K562 (cell line): Measurements from ENCODE around the gene MARCKSL1. TPM values are rescaled to one million over a fixed set of nuclear protein-coding genes. Genes with fewer than 3 reads are reported as not detected.

Source experiments
- ATAC-seq: fragments of 200-7000 bp; cut with Tn5 transposase; 3 replicates; pipeline ENCODE4 v1.9.1; 2020; ENCODE audit warnings: moderate library complexity
- BruUV-seq: library from RNA; stranded (reverse); fragments of 400-500 nt; replicated peaks from 2 replicates; lab custom pipeline; 2021; lab: Mats Ljungman, UMichigan
- CTCF ChIA-PET: fragments of 300-600 bp; formaldehyde crosslinking; extraction: SDS; loops from one replicate; lab custom pipeline; 2021; ENCODE audit warnings: low intra/inter-chr PET ratio; lab: Yijun Ruan, JAX
- POLR2A ChIA-PET: fragments of 300-600, 350-650 bp; sonication (Branson Sonifier 250); formaldehyde crosslinking; extraction: SDS; loops from one replicate; lab custom pipeline; 2021; ENCODE audit warnings: antibody characterized with exemption, inconsistent platforms; lab: Yijun Ruan, JAX
- DNase-seq, 4 experiments: peaks; one replicate each; pipeline versions ENCODE4 v3.0.0 to v3.0.0-alpha.2; 2011 to 2018; ENCODE audit warnings: low spot score in 3 of 4, mixed read lengths in 3 of 4; ENCODE audit errors: extremely low read depth in 1 of 4
- FAIRE-seq: peaks from 2 replicates; lab custom pipeline; 2011; peaks lifted over from hg19 to GRCh38; lab: Jason Lieb, UNC
- H2AFZ ChIP-seq: 2 replicates; pipeline ENCODE4 v1.6.0; 2011; ENCODE audit warnings: low read depth, low read length, control low read depth, inconsistent platforms
- H3K27ac ChIP-seq: fragments of 200-600 bp; 3 replicates; pipeline ENCODE4 v1.8.0; 2011; ENCODE audit warnings: low read depth, mild to moderate bottlenecking, control low read depth, inconsistent platforms, low read length, moderate library complexity, mixed read lengths; ENCODE audit errors: extremely low read depth
- H3K27me3 ChIP-seq, 2 experiments: fragments of 300-600 bp in 1 of 2; 2 replicates in 1 of 2; 3 replicates in 1 of 2; pipeline versions ENCODE4 v1.6.0 to v1.8.0; 2011; ENCODE audit warnings: inconsistent platforms in 2 of 2, low read length in 2 of 2, mild to moderate bottlenecking in 1 of 2, mixed read lengths in 1 of 2, moderate library complexity in 1 of 2; ENCODE audit not compliant: control insufficient read depth in 2 of 2, insufficient read depth in 2 of 2
- H3K36me3 ChIP-seq: fragments of 300-600 bp; 3 replicates; pipeline ENCODE4 v1.8.0; 2011; ENCODE audit warnings: mild to moderate bottlenecking, low read length, inconsistent platforms; ENCODE audit not compliant: control insufficient read depth, insufficient read depth
- H3K4me1 ChIP-seq, 2 experiments: fragments of 200-600 bp in 1 of 2; replicated peaks in 1 of 2; 2 replicates in 1 of 2; 3 replicates in 1 of 2; pipeline versions ENCODE4 v1.5.1 to v1.8.0; 2011; ENCODE audit warnings: inconsistent platforms in 2 of 2, low read length in 2 of 2, mild to moderate bottlenecking in 1 of 2, mixed read lengths in 1 of 2, moderate library complexity in 1 of 2; ENCODE audit not compliant: control insufficient read depth in 2 of 2, insufficient read depth in 2 of 2
- H3K4me2 ChIP-seq: 2 replicates; pipeline ENCODE4 v1.6.1; 2011; ENCODE audit warnings: low read length, control low read depth, inconsistent platforms, mixed read lengths; ENCODE audit not compliant: insufficient read depth
- H3K4me3 ChIP-seq: fragments of 200-600 bp; sonication (generic), shearing (Covaris generic); 2 replicates; pipeline ENCODE4 v1.5.1; 2016; ENCODE audit warnings: control low read depth, inconsistent platforms
- H3K79me2 ChIP-seq: fragments of 200-600 bp; 3 replicates; pipeline ENCODE4 v1.8.0; 2011; ENCODE audit warnings: low read length, inconsistent platforms; ENCODE audit not compliant: control insufficient read depth, insufficient read depth
- H3K9ac ChIP-seq, 2 experiments: 2 replicates each; pipeline versions ENCODE4 v1.6.0 to v1.6.1; 2011; ENCODE audit warnings: low read depth in 2 of 2, low read length in 2 of 2, control low read depth in 1 of 2, inconsistent platforms in 1 of 2, mild to moderate bottlenecking in 1 of 2, mixed read lengths in 1 of 2; ENCODE audit not compliant: insufficient read depth in 1 of 2
- H3K9me1 ChIP-seq: one replicate; pipeline ENCODE4 v1.6.0; 2011; ENCODE audit warnings: inconsistent platforms, mild to moderate bottlenecking, low read length, moderate library complexity; ENCODE audit not compliant: control insufficient read depth, insufficient read depth
- H3K9me3 ChIP-seq: replicated peaks from 2 replicates; pipeline ENCODE4 v1.5.1; 2011; ENCODE audit warnings: low read depth, low read length, inconsistent platforms; ENCODE audit not compliant: control insufficient read depth, insufficient read depth
- H4K20me1 ChIP-seq: replicated peaks from 2 replicates; pipeline ENCODE4 v1.6.1; 2011; ENCODE audit warnings: low read length, inconsistent platforms, mixed read lengths; ENCODE audit not compliant: control insufficient read depth, insufficient read depth
- CHAMP1 ChIP-seq: fragments of 450-650 bp; IDR thresholded peaks from 2 replicates; pipeline ENCODE4 v1.6.1; 2016; ENCODE audit warnings: mild to moderate bottlenecking
- ELK3 ChIP-seq: fragments of 450-650 bp; formaldehyde crosslinking; IDR thresholded peaks from 2 replicates; pipeline ENCODE4 v1.4.0; 2020; ENCODE audit warnings: mild to moderate bottlenecking
- ETV5 ChIP-seq: sonication (generic); formaldehyde crosslinking; IDR thresholded peaks from 2 replicates; pipeline ENCODE4 v1.4.0; 2020; ENCODE audit warnings: low read depth, mild to moderate bottlenecking, missing genetic modification reagents
- EWSR1 ChIP-seq: fragments of 450-650 bp; IDR thresholded peaks from 2 replicates; pipeline ENCODE4 v1.6.1; 2018; ENCODE audit warnings: borderline replicate concordance, mild to moderate bottlenecking, low read depth, moderate library complexity; ENCODE audit not compliant: partially characterized antibody
- FOXO4 ChIP-seq: fragments of 450-650 bp; formaldehyde crosslinking; IDR thresholded peaks from 2 replicates; pipeline ENCODE4 v1.4.0; 2020; ENCODE audit warnings: mild to moderate bottlenecking, moderate library complexity
- IRF1 ChIP-seq: sonication (generic); formaldehyde crosslinking; IDR thresholded peaks from 2 replicates; pipeline ENCODE4 v1.8.0; 2022; ENCODE audit warnings: missing genetic modification reagents, mild to moderate bottlenecking, borderline replicate concordance
- NR1H2 ChIP-seq: sonication (generic); formaldehyde crosslinking; IDR thresholded peaks from 2 replicates; pipeline ENCODE4 v1.4.0; 2020; ENCODE audit warnings: mild to moderate bottlenecking, missing genetic modification reagents
- RNF219 ChIP-seq: fragments of 250-450 bp; sonication (Bioruptor Pico); IDR thresholded peaks from 2 replicates; pipeline ENCODE4 v1.5.0; 2022; ENCODE audit warnings: mild to moderate bottlenecking
- TCF3 ChIP-seq: sonication (generic); formaldehyde crosslinking; IDR thresholded peaks from 2 replicates; pipeline ENCODE4 v1.4.0; 2020; ENCODE audit warnings: mild to moderate bottlenecking, missing genetic modification reagents
- TGIF2 ChIP-seq: sonication (generic); formaldehyde crosslinking; IDR thresholded peaks from 2 replicates; pipeline ENCODE4 v1.8.1; 2022; ENCODE audit warnings: mild to moderate bottlenecking, missing genetic modification reagents, moderate library complexity
- XRCC3 ChIP-seq: fragments of 450-650 bp; IDR thresholded peaks from 2 replicates; pipeline ENCODE4 v1.6.1; 2017; ENCODE audit warnings: mild to moderate bottlenecking, moderate library complexity
- WGBS: fragments of 100-300 bp; shearing (Covaris generic); methylation state at CpG from one replicate; pipeline ENCODE4 v1.1.6; 2016; ENCODE audit warnings: low coverage, mixed read lengths; ENCODE audit not compliant: insufficient coverage; ENCODE audit errors: missing lambda C conversion rate; 5-methylcytosine and 5-hydroxymethylcytosine counted together
- in situ Hi-C: fragments of 300-500 bp; cut with MboI; formaldehyde crosslinking; loops from 4 replicates; pipeline ENCODE4 v1.15.0; 2018; ENCODE audit warnings: inconsistent platforms, mixed read lengths
- intact Hi-C: fragments of 100-400 bp; cut with micrococcal nuclease; formaldehyde crosslinking; loops from 2 replicates; pipeline ENCODE4 v1.14.2; 2022
- polyA plus RNA-seq, 8 experiments: library from polyadenylated mRNA; depleted of rRNA in 4 of 8; stranded (reverse) in 5 of 8; unstranded in 3 of 8; fragments of >200 nt; fragmentation: Nextera tagmentation in 2 of 8; fragmentation: Illumina TruSeq in 1 of 8; extraction: Ambion mirVana in 2 of 8; extraction: Trizol in 1 of 8; gene quantifications; 2 replicates each; pipeline versions ENCODE4 v1.2.1 to v1.2.3, GENCODE V29; 2011 to 2014; ENCODE audit warnings: inconsistent platforms in 1 of 8, missing spikeins in 1 of 8
- total RNA-seq, 7 experiments: library from RNA; depleted of rRNA in 6 of 7; stranded (reverse); fragments of >200 nt in 6 of 7; fragmentation: Illumina TruSeq in 2 of 7; extraction: Trizol in 2 of 7; gene quantifications; 2 replicates each; pipeline versions ENCODE4 v1.2.1 to v1.2.3, GENCODE V29; 2011 to 2021; ENCODE audit warnings: low replicate concordance in 1 of 7

Gene MARCKSL1
- total and polyA plus RNA-seq, 9 of the 15 experiments (the other 6 are each of a cell fraction or from before 2014, with no cell fraction given): 14.7 to 325 (median 155) TPM

GRCh38 chr1:32335535-32335789 lies 571 bp downstream of the MARCKSL1 start (continued):
- TF ChIP-seq EWSR1: no peak

GRCh38 chr1:32334864-32335534 lies 1.0 kb downstream of the MARCKSL1 start:
- in situ Hi-C loops: no loop called here
- Histone ChIP-seq H3K4me2 (peak overlapping the region; percentile 85), H3K27ac (peak overlapping the region; percentile 88), H3K9me1 (peaks cover 6% of the 10 kb centered on the region), H3K27me3 (no peaks in the 10 kb centered on the region), H3K4me1 (peaks cover 25 to 46% of the 10 kb centered on the region in 2 experiments), H3K9ac (peak overlapping the region; percentile 81 to 97), H3K36me3 (peaks cover 50% of the 10 kb centered on the region), H4K20me1 (peaks cover 17% of the 10 kb centered on the region; the same call in 1 of the 2 replicates), H3K9me3 (no peaks in the 10 kb centered on the region), H3K79me2 (peaks cover 27% of the 10 kb centered on the region), H3K4me3 (peak overlapping the region; percentile 89), H2AFZ (peak overlapping the region; percentile 12; the same call in 1 of the 2 replicates)
- ChIA-PET CTCF (interaction anchor here (0.6 to 0.7 kb wide), 2 partner anchors 69 to 82 kb away, joined by 3 to 4 read pairs; no protein-coding TSS in a partner anchor), POLR2A (interaction anchor here (0.6 to 5.9 kb wide), 23 partner anchors 10 to 291 kb away, joined by 3 to 75 read pairs (median 6); partner anchors contain the start of genes BSDC1, IQCC and TMEM39B)
- under 1% methylated on average over 32 of the region's 46 CpGs for WGBS
- TSS peak; percentile 61 for BruUV-seq
- FAIRE-seq: no peak
- intact Hi-C loops: loop anchor here (1.0 to 5.0 kb wide), 2 partner anchors 57 to 79 kb away; partner anchors contain the start of gene BSDC1
- ATAC-seq: peak; percentile 76
- DNase-seq: peak; percentile 83 to 89 (median 86)
- peak; percentile 71; the same call in 1 of the 2 replicates for TF ChIP-seq IRF1 (CRISPR knock-in tag)
- peak; percentile 25; the same call in 1 of the 2 replicates for TF ChIP-seq TCF3
- no peak for TF ChIP-seq CHAMP1
- no peak for TF ChIP-seq RNF219 (CRISPR knock-in tag)
- TF ChIP-seq NR1H2 (CRISPR knock-in tag): no peak
- peak; percentile 43; the same call in 1 of the 2 replicates for TF ChIP-seq TGIF2
- TF ChIP-seq FOXO4: no peak
- TF ChIP-seq XRCC3: no peak
- no peak for TF ChIP-seq ELK3
- peak; percentile 18; the same call in 1 of the 2 replicates for TF ChIP-seq ETV5
